ENCODE measurements around the gene CEACAM1. TPM values are rescaled to one million over a fixed set of nuclear protein-coding genes. Genes with fewer than 3 reads are reported as not detected.

Gene CEACAM1
- polyA plus RNA-seq, 1 donor (not counting 4 experiments of a cell fraction or from before 2014, with no cell fraction given), result 2.2 TPM

- no peak for FAIRE-seq
- H3K4me1 ChIP-seq (ENCODE audit: control insufficient read depth, extremely low read depth, insufficient read depth, low read length), result peaks cover 5% of the 10 kb centered on the region
Measured at GRCh38 chr19:42472402-42473147, 55.7 kb downstream of the CEACAM1 start.

DNA sequence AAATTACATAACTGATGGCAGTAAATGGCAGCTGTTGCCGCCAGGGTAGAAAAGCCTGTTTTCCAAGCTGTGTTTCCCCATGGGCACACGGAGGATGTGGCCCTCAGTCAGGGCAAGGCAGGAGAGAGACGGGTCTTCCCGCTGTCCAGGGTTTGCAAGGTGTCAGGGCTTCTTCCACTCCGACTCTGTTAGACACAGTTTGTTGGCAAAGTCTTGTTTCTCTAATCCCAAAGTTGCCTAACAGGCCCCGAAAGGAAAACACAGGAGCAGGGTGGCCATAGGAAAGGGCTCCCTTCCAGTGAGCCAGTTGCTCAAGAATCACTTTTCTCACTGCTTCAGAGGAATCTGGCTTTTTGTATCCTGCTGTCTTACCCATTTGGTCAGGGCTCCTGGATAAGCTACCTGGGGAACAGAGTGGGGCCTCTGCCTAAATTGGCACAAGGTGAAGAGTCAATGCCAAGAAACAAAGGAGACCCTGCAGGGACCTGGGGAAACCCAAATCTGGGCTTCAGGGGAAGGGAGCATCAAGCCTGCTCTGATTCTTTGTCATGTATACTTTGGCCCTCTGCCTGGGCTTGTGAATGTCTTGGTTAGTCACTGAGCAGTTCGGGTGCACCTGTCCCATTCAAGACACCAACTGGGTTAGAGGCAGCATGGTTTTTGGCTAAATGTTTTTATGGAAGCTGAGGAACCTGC lies 56.6 kb downstream of the CEACAM1 start:
- Histone ChIP-seq H3K4me2 (ENCODE audit: control insufficient read depth, extremely low read depth, insufficient read depth, low read depth, low read length) (no peak overlapping the region), H3K9me3 (ENCODE audit: control insufficient read depth, low read depth, low read length) (no peaks in the 10 kb centered on the region), H3K36me3 (ENCODE audit: control insufficient read depth in 2 of 2, extremely low read depth in 1 of 2, insufficient read depth in 2 of 2, low read length in 2 of 2) (no peaks in the 10 kb centered on the region), H3K27me3 (ENCODE audit: control insufficient read depth, extremely low read depth, insufficient read depth, low read length) (peaks cover 6% of the 10 kb centered on the region), H3K79me2 (ENCODE audit: control insufficient read depth, insufficient read depth, low read length) (no peaks in the 10 kb centered on the region), H4K20me1 (ENCODE audit: control insufficient read depth, extremely low read depth, insufficient read depth, low read length) (no peaks in the 10 kb centered on the region), H3K4me3 (ENCODE audit: control insufficient read depth in 2 of 3, extremely low read depth in 1 of 3, insufficient read depth in 2 of 3, low read depth in 1 of 3, low read length in 3 of 3) (no peak overlapping the region), H3K9me1 (ENCODE audit: control insufficient read depth, extremely low read depth, insufficient read depth, low read length) (no peaks in the 10 kb centered on the region), H2AFZ (ENCODE audit: control insufficient read depth, low read length) (no peak overlapping the region), H3K4me1 (ENCODE audit: control insufficient read depth, extremely low read depth, insufficient read depth, low read length) (peaks cover 5% of the 10 kb centered on the region), H3K27ac (ENCODE audit: control insufficient read depth, insufficient read depth, low read length) (no peak overlapping the region), H3K9ac (ENCODE audit: control insufficient read depth, extremely low read depth, insufficient read depth, low read length) (no peak overlapping the region)
- TF ChIP-seq EZH2 (IDR thresholded peaks at IDR 0.05; ENCODE audit: low read length), result no peak
- TF ChIP-seq, protein P1, sequence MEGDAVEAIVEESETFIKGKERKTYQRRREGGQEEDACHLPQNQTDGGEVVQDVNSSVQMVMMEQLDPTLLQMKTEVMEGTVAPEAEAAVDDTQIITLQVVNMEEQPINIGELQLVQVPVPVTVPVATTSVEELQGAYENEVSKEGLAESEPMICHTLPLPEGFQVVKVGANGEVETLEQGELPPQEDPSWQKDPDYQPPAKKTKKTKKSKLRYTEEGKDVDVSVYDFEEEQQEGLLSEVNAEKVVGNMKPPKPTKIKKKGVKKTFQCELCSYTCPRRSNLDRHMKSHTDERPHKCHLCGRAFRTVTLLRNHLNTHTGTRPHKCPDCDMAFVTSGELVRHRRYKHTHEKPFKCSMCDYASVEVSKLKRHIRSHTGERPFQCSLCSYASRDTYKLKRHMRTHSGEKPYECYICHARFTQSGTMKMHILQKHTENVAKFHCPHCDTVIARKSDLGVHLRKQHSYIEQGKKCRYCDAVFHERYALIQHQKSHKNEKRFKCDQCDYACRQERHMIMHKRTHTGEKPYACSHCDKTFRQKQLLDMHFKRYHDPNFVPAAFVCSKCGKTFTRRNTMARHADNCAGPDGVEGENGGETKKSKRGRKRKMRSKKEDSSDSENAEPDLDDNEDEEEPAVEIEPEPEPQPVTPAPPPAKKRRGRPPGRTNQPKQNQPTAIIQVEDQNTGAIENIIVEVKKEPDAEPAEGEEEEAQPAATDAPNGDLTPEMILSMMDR (optimal IDR thresholded peaks at IDR 0.05 in 1 of 3, IDR thresholded peaks at IDR 0.05 in 1 of 3, conservative IDR thresholded peaks at IDR 0.05 in 1 of 3; ENCODE audit: extremely low read depth in 1 of 3, insufficient read depth in 2 of 3, low read length in 3 of 3), result no peak
- FAIRE-seq (no peak), DNase-seq (ENCODE audit: low read depth, low spot score) (no peak)
- dilution Hi-C loops (cut with MboI; ENCODE audit: extremely low pct_ligation_motif_present, low sequenced_read_pairs), result no loop called here

More at GRCh38 chr19:42472402-42473147, 55.7 kb downstream of the CEACAM1 start:
- Histone ChIP-seq H3K27me3 (ENCODE audit: control insufficient read depth, extremely low read depth, insufficient read depth, low read length) (peaks cover 6% of the 10 kb centered on the region), H3K9me1 (ENCODE audit: control insufficient read depth, extremely low read depth, insufficient read depth, low read length) (no peaks in the 10 kb centered on the region), H3K9ac (ENCODE audit: control insufficient read depth, extremely low read depth, insufficient read depth, low read length) (no peak overlapping the region), H2AFZ (ENCODE audit: control insufficient read depth, low read length) (no peak overlapping the region), H3K9me3 (ENCODE audit: control insufficient read depth, low read depth, low read length) (no peaks in the 10 kb centered on the region), H3K4me2 (ENCODE audit: control insufficient read depth, extremely low read depth, insufficient read depth, low read depth, low read length) (no peak overlapping the region), H3K36me3 (ENCODE audit: control insufficient read depth in 2 of 2, extremely low read depth in 1 of 2, insufficient read depth in 2 of 2, low read length in 2 of 2) (no peaks in the 10 kb centered on the region), H4K20me1 (ENCODE audit: control insufficient read depth, extremely low read depth, insufficient read depth, low read length) (no peaks in the 10 kb centered on the region), H3K79me2 (ENCODE audit: control insufficient read depth, insufficient read depth, low read length) (no peaks in the 10 kb centered on the region), H3K27ac (ENCODE audit: control insufficient read depth, insufficient read depth, low read length) (no peak overlapping the region), H3K4me3 (ENCODE audit: control insufficient read depth in 2 of 3, extremely low read depth in 1 of 3, insufficient read depth in 2 of 3, low read depth in 1 of 3, low read length in 3 of 3) (no peak overlapping the region)
- TF ChIP-seq, protein P1 (optimal IDR thresholded peaks at IDR 0.05 in 1 of 3, IDR thresholded peaks at IDR 0.05 in 1 of 3, conservative IDR thresholded peaks at IDR 0.05 in 1 of 3; ENCODE audit: extremely low read depth in 1 of 3, insufficient read depth in 2 of 3, low read length in 3 of 3), result no peak
- no peak for TF ChIP-seq EZH2 (IDR thresholded peaks at IDR 0.05; ENCODE audit: low read length)
- no peak for DNase-seq (ENCODE audit: low read depth, low spot score)
- dilution Hi-C loops (cut with MboI; ENCODE audit: extremely low pct_ligation_motif_present, low sequenced_read_pairs), result no loop called here
